ENCODE results near the gene P2RY8.
A peak's percentile ranks its signal among the peaks of the same experiment; 100 is the strongest.
"Not testable (repeated sequence)": the region's sequence is repeated elsewhere in the genome, so short reads cannot be mapped to it uniquely, and the experiment has no call there.

P2RY8 gene

GRCh38 chrX:1557442-1557841 is 20.5 kb upstream of the P2RY8 start:
- H3K27me3 ChIP-seq (replicated peaks in 2 of 5; ENCODE audit: control insufficient read depth in 4 of 5, insufficient read depth in 5 of 5, low read length in 4 of 5); POLR2A ChIA-PET; H3K4me3 ChIP-seq (ENCODE audit: control insufficient read depth in 1 of 7, extremely low read depth in 1 of 7, insufficient read depth in 4 of 7, low read depth in 2 of 7, low read length in 6 of 7); CTCF ChIA-PET; DNase-seq; H3K27ac ChIP-seq (ENCODE audit: insufficient read depth in 1 of 2, low read depth in 1 of 2, low read length in 2 of 2, poor library complexity in 1 of 2, severe bottlenecking in 2 of 2); H3K36me3 ChIP-seq (ENCODE audit: control insufficient read depth in 4 of 4, insufficient read depth in 4 of 4, low read length in 3 of 4): not testable (repeated sequence)
- Histone ChIP-seq H3K9me3 (ENCODE audit: control extremely low read depth in 1 of 5, control insufficient read depth in 4 of 5, insufficient read depth in 2 of 5, low read depth in 1 of 5, low read length in 4 of 5) (peaks cover 0 to 11% (median 2%) of the 10 kb centered on the region in 5 experiments), H3K4me1 (ENCODE audit: control extremely low read depth in 1 of 4, control insufficient read depth in 4 of 4, insufficient read depth in 4 of 4, low read length in 3 of 4) (peaks cover 0 to 22% (median 12%) of the 10 kb centered on the region in 4 experiments)

- no peak overlapping the region for H3K27ac ChIP-seq (ENCODE audit: insufficient read depth in 1 of 2, low read depth in 1 of 2, low read length in 2 of 2, poor library complexity in 1 of 2, severe bottlenecking in 2 of 2)
Measured at GRCh38 chrX:1555370-1555769, 18.4 kb upstream of the P2RY8 start.

GRCh38 chrX:1554469-1555210 is 17.7 kb upstream of the P2RY8 start:
- H3K36me3 ChIP-seq (ENCODE audit: control insufficient read depth in 4 of 4, insufficient read depth in 4 of 4, low read length in 3 of 4) = no peaks in the 10 kb centered on the region
- H3K27ac ChIP-seq (ENCODE audit: insufficient read depth in 1 of 2, low read depth in 1 of 2, low read length in 2 of 2, poor library complexity in 1 of 2, severe bottlenecking in 2 of 2) = peak overlapping the region; percentile 19 to 60
- peak overlapping the region in 1 of 7 experiments; percentile 48 for H3K4me3 ChIP-seq (ENCODE audit: control insufficient read depth in 1 of 7, extremely low read depth in 1 of 7, insufficient read depth in 4 of 7, low read depth in 2 of 7, low read length in 6 of 7)
- 63% methylated on average over 19 of the region's 19 CpGs for WGBS (ENCODE audit: insufficient coverage)
- ChIA-PET POLR2A (no interaction called here), CTCF (no interaction called here)
- peaks cover 0 to 11% (median 7%) of the 10 kb centered on the region in 4 experiments for H3K4me1 ChIP-seq (ENCODE audit: control extremely low read depth in 1 of 4, control insufficient read depth in 4 of 4, insufficient read depth in 4 of 4, low read length in 3 of 4)
- H3K9me3 ChIP-seq (ENCODE audit: control extremely low read depth in 1 of 5, control insufficient read depth in 4 of 5, insufficient read depth in 2 of 5, low read depth in 1 of 5, low read length in 4 of 5) = peaks cover 0 to 13% (median 2%) of the 10 kb centered on the region in 5 experiments
- H3K27me3 ChIP-seq (replicated peaks in 2 of 5; ENCODE audit: control insufficient read depth in 4 of 5, insufficient read depth in 5 of 5, low read length in 4 of 5) = no peaks in the 10 kb centered on the region
- peak; percentile 24 to 84 (median 76) for DNase-seq

More at GRCh38 chrX:1555370-1555769, 18.4 kb upstream of the P2RY8 start:
- ChIA-PET POLR2A (no interaction called here), CTCF (no interaction called here)
- H3K27me3 ChIP-seq (replicated peaks in 2 of 5; ENCODE audit: control insufficient read depth in 4 of 5, insufficient read depth in 5 of 5, low read length in 4 of 5) = no peaks in the 10 kb centered on the region
- H3K4me3 ChIP-seq (ENCODE audit: control insufficient read depth in 1 of 7, extremely low read depth in 1 of 7, insufficient read depth in 4 of 7, low read depth in 2 of 7, low read length in 6 of 7) = no peak overlapping the region
- H3K4me1 ChIP-seq (ENCODE audit: control extremely low read depth in 1 of 4, control insufficient read depth in 4 of 4, insufficient read depth in 4 of 4, low read length in 3 of 4) = peaks cover 0 to 13% (median 8%) of the 10 kb centered on the region in 4 experiments
- 91% methylated on average over 6 of the region's 6 CpGs for WGBS (ENCODE audit: insufficient coverage)
- no peak for DNase-seq
- no peaks in the 10 kb centered on the region for H3K36me3 ChIP-seq (ENCODE audit: control insufficient read depth in 4 of 4, insufficient read depth in 4 of 4, low read length in 3 of 4)
- H3K9me3 ChIP-seq (ENCODE audit: control extremely low read depth in 1 of 5, control insufficient read depth in 4 of 5, insufficient read depth in 2 of 5, low read depth in 1 of 5, low read length in 4 of 5) = peaks cover 0 to 13% (median 2%) of the 10 kb centered on the region in 5 experiments

GRCh38 chrX:1551959-1552546 is 15.1 kb upstream of the P2RY8 start:
- no peak overlapping the region for H3K4me3 ChIP-seq (ENCODE audit: control insufficient read depth in 1 of 7, extremely low read depth in 1 of 7, insufficient read depth in 4 of 7, low read depth in 2 of 7, low read length in 6 of 7)
- CTCF ChIA-PET = no interaction called here

GRCh38 chrX:1546691-1547251 is 9.8 kb upstream of the P2RY8 start:
- peaks cover 0 to 17% (median 13%) of the 10 kb centered on the region in 4 experiments for H3K4me1 ChIP-seq (ENCODE audit: control extremely low read depth in 1 of 4, control insufficient read depth in 4 of 4, insufficient read depth in 4 of 4, low read length in 3 of 4)
- DNase-seq = peak in 1 of 3 donors; percentile 33
- H3K27me3 ChIP-seq (replicated peaks in 2 of 5; ENCODE audit: control insufficient read depth in 4 of 5, insufficient read depth in 5 of 5, low read length in 4 of 5) = no peaks in the 10 kb centered on the region
- ChIA-PET CTCF (no interaction called here), POLR2A (no interaction called here)
- peak overlapping the region; percentile 47 to 80 for H3K27ac ChIP-seq (ENCODE audit: insufficient read depth in 1 of 2, low read depth in 1 of 2, low read length in 2 of 2, poor library complexity in 1 of 2, severe bottlenecking in 2 of 2)
- peaks cover 0 to 2% (median 0%) of the 10 kb centered on the region in 4 experiments for H3K36me3 ChIP-seq (ENCODE audit: control insufficient read depth in 4 of 4, insufficient read depth in 4 of 4, low read length in 3 of 4)
- H3K9me3 ChIP-seq (ENCODE audit: control extremely low read depth in 1 of 5, control insufficient read depth in 4 of 5, insufficient read depth in 2 of 5, low read depth in 1 of 5, low read length in 4 of 5) = peaks cover 0 to 3% (median 0%) of the 10 kb centered on the region in 5 experiments
- H3K4me3 ChIP-seq (ENCODE audit: control insufficient read depth in 1 of 7, extremely low read depth in 1 of 7, insufficient read depth in 4 of 7, low read depth in 2 of 7, low read length in 6 of 7) = peak overlapping the region in 1 of 7 experiments; percentile 11
- 31% methylated on average over 16 of the region's 18 CpGs for WGBS (ENCODE audit: insufficient coverage)

More at GRCh38 chrX:1551959-1552546, 15.1 kb upstream of the P2RY8 start:
- whole genome bisulfite sequencing (ENCODE audit: insufficient coverage) = 94% methylated on average over 3 of the region's 3 CpGs
- no peaks in the 10 kb centered on the region for H3K36me3 ChIP-seq (ENCODE audit: control insufficient read depth in 4 of 4, insufficient read depth in 4 of 4, low read length in 3 of 4)
- POLR2A ChIA-PET = no interaction called here
- no peak for DNase-seq
- no peak overlapping the region for H3K27ac ChIP-seq (ENCODE audit: insufficient read depth in 1 of 2, low read depth in 1 of 2, low read length in 2 of 2, poor library complexity in 1 of 2, severe bottlenecking in 2 of 2)
- peaks cover 0 to 13% (median 2%) of the 10 kb centered on the region in 5 experiments for H3K9me3 ChIP-seq (ENCODE audit: control extremely low read depth in 1 of 5, control insufficient read depth in 4 of 5, insufficient read depth in 2 of 5, low read depth in 1 of 5, low read length in 4 of 5)
- no peaks in the 10 kb centered on the region for H3K27me3 ChIP-seq (replicated peaks in 2 of 5; ENCODE audit: control insufficient read depth in 4 of 5, insufficient read depth in 5 of 5, low read length in 4 of 5)
- peaks cover 0 to 18% (median 12%) of the 10 kb centered on the region in 4 experiments for H3K4me1 ChIP-seq (ENCODE audit: control extremely low read depth in 1 of 4, control insufficient read depth in 4 of 4, insufficient read depth in 4 of 4, low read length in 3 of 4)

GRCh38 chrX:1545776-1546408 is 8.9 kb upstream of the P2RY8 start:
- Histone ChIP-seq H3K9me3 (ENCODE audit: control extremely low read depth in 1 of 5, control insufficient read depth in 4 of 5, insufficient read depth in 2 of 5, low read depth in 1 of 5, low read length in 4 of 5) (peaks cover 0 to 3% (median 0%) of the 10 kb centered on the region in 5 experiments), H3K27ac (ENCODE audit: insufficient read depth in 1 of 2, low read depth in 1 of 2, low read length in 2 of 2, poor library complexity in 1 of 2, severe bottlenecking in 2 of 2) (peak overlapping the region in 1 of 2 experiments; percentile 80), H3K27me3 (replicated peaks in 2 of 5; ENCODE audit: control insufficient read depth in 4 of 5, insufficient read depth in 5 of 5, low read length in 4 of 5) (no peaks in the 10 kb centered on the region), H3K36me3 (ENCODE audit: control insufficient read depth in 4 of 4, insufficient read depth in 4 of 4, low read length in 3 of 4) (peaks cover 0 to 2% (median 0%) of the 10 kb centered on the region in 4 experiments), H3K4me1 (ENCODE audit: control extremely low read depth in 1 of 4, control insufficient read depth in 4 of 4, insufficient read depth in 4 of 4, low read length in 3 of 4) (peaks cover 0 to 17% (median 13%) of the 10 kb centered on the region in 4 experiments), H3K4me3 (ENCODE audit: control insufficient read depth in 1 of 7, extremely low read depth in 1 of 7, insufficient read depth in 4 of 7, low read depth in 2 of 7, low read length in 6 of 7) (no peak overlapping the region)
- ChIA-PET POLR2A (no interaction called here), CTCF (no interaction called here)
- DNase-seq = no peak
- 100% methylated on average over 1 of the region's 2 CpGs for WGBS (ENCODE audit: insufficient coverage)
